B cell (primary cell): ENCODE measurements around the gene OSM.

Experiments used
- EZH2 ChIP-seq: IDR thresholded peaks from 2 replicates; pipeline ENCODE4 v1.6.1; 2012; ENCODE audit warnings: borderline replicate concordance, low read depth, mild to moderate bottlenecking, moderate library complexity, low read length; ENCODE audit not compliant: insufficient read depth, poor library complexity, severe bottlenecking
- TF ChIP-seq, protein P1 (sequence below): fragments of 200-600 bp; IDR thresholded peaks from one replicate; pipeline ENCODE4 v1.8.0; 2022; ENCODE audit warnings: antibody characterized with exemption, mild to moderate bottlenecking

DNA sequence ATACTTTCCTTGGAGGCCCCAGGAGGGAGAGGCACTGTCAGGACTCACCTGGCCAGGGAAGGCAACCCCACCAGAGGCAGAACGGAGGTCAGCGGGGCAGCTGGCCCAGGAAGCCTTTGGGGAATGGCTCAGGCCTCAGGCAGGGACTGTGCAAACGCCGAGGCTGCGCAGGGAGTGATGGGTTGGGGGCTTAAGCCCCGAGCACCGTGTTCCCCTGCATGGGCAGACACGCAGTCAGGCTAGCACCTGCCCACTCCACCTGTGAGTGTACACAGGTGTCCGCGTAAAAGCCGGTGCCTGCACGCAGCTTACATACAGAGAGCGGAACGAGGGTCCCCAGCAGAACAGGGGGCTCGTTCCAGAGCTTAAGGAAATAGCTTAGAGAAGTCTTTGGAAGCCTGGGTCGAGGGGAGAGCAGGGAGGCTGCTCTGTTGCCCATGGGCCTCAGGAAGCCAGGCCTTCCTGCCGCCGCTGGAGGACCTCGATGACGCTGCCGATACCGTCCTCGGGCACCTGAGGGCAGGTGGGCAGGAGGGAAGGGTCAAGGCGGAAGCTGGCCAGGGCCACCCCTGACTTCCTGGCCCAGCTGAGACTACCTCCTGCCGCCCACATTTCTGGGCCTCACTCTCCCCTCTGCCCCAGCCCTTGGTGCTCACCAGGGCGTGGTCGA is 18.7 kb upstream of the OSM start:
- TF ChIP-seq, protein P1, sequence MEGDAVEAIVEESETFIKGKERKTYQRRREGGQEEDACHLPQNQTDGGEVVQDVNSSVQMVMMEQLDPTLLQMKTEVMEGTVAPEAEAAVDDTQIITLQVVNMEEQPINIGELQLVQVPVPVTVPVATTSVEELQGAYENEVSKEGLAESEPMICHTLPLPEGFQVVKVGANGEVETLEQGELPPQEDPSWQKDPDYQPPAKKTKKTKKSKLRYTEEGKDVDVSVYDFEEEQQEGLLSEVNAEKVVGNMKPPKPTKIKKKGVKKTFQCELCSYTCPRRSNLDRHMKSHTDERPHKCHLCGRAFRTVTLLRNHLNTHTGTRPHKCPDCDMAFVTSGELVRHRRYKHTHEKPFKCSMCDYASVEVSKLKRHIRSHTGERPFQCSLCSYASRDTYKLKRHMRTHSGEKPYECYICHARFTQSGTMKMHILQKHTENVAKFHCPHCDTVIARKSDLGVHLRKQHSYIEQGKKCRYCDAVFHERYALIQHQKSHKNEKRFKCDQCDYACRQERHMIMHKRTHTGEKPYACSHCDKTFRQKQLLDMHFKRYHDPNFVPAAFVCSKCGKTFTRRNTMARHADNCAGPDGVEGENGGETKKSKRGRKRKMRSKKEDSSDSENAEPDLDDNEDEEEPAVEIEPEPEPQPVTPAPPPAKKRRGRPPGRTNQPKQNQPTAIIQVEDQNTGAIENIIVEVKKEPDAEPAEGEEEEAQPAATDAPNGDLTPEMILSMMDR, result no peak
- no peak for TF ChIP-seq EZH2
